Measurements from ENCODE around the gene TPRN.

TPRN gene

DNA sequence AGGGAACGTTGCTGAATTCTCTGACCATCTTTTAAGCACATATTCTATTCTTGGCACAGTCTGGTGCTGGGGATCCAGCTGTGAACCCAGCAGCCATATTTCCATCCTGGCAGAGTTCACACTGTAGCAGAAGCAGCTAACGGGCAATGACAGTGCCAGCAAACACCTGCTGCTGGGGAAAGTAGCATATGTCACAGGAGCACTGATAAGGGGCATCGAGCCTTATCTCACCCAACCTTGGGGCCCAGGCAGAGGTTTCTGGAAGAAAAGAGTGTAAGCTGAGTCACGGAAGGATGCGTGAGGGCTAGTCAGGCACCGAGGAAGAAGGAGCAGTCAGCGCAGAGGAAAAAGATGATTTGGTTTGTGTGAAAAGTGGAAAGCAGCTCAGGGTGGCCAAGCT lies 6.1 kb upstream of the TPRN start:
- no peak for DNase-seq

DNA sequence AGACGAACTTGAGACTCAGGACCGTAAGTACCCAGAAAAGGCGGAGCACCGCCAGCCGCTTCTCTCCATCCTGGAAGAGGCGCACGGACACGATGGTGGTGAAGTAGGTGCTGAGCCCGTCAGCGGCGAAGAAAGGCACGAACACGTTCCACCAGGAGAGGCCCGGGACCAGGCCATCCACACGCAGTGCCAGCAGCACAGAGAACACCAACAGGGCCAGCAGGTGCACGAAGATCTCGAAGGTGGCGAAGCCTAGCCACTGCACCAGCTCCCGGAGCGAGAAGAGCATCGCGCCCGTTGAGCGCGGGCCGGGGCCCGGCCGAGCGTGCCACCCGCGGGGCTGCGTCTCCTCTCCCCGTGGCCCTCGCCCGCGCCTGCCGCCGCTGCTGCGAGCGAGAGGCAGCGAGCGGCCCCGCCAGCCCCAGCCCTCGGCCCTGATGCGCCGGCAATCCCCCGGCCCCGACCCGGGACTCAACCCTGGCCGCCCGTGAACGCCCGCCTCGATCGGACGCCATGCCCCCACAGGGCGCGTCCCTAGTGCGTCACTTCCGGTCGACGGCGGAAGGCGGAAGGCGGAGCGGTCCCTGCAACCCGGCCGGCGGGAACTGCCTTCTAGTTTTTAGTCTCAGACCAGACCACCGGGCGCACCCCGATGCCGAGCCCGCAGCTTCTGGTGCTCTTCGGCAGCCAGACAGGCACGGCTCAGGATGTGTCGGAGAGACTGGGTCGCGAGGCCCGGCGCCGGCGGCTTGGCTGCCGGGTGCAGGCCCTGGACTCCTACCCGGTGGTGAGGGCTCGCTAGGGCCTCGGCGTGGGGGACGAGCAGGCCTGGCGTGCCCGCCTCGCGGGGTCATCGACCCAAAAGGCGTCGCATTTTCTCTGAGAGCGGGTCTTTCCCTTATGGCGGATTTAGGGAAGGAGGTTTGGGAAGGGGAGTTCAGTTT lies 4.9 kb upstream of the TPRN start, which contains the start of the genes NDOR1 and TMEM203:
Gene NDOR1 (plus strand): TSS at position 575 of the 944 bp plus-strand sequence. CDS start 78 bp downstream, at position 653.
Gene TMEM203 (minus strand): TSS at position 523 of the 944 bp plus-strand sequence. CDS start 234 bp downstream, at position 289.
- peak; percentile 89 for DNase-seq

DNA sequence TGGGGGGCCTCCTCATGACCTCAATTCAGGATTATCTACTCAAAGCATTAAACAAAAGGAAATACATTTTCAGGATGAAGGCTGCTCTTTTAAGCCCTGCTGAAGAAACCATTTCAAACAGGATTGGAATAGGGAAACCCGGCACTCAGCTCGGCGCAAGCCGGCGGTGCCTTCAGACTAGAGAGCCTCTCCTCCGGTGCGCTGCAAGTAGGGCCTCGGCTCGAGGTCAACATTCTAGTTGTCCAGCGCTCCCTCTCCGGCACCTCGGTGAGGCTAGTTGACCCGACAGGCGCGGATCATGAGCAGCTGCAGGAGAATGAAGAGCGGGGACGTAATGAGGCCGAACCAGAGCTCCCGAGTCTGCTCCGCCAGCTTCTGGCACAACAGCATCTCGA lies 4.2 kb upstream of the TPRN start:
- no peak for DNase-seq

DNA sequence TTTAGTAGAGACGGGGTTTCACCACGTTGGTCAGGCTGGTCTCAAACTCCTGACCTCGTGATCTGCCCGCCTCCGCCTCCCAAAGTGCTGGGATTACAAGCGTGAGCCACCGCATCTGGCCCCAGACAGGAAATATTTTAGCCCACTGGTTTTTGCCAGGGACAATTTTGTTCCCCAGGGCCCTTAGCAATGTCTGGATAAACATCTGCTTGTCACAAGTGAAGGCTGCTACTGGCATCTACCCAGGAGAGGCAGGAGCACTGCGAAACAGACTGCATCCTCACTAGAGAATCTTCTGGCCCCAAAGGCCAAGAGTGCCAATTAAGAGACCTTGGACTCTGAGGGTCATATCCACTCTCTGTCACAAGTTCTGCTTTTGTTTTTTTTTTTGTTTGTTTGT lies 2.4 kb upstream of the TPRN start:
- DNase-seq: no peak

DNA sequence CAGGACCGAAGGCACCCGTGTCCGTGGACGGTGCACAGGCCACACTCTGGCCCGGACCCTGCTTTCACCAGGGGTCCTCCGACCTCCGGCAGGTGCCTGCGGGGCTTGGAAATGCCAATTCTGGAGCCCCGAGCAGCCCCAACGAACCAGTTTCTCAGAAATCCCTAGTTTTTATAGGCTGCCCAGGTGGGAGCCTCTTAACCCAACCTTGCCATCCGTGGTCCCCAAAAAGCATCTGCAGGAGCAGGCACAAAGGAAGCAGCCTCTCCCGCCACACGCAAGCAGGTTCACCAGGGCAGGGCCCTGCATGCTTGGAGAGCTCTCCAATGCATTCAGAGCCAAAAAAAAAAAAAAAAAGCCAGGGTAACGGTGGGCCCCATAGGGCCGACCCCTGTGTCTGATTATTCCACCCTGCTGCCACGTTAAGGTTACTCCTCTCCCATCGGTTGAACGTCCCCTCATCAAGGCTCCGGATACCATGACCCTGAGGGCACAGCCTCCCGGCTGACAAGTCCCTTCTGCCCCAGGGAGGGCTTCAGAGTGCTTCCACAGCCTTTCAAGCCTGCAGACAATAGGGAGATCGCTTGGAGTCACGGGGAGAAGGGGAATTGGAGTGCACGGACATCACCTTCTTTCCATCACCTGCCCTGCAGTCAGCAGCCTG lies 796 bp upstream of the TPRN start:
- DNase-seq: no peak

DNA sequence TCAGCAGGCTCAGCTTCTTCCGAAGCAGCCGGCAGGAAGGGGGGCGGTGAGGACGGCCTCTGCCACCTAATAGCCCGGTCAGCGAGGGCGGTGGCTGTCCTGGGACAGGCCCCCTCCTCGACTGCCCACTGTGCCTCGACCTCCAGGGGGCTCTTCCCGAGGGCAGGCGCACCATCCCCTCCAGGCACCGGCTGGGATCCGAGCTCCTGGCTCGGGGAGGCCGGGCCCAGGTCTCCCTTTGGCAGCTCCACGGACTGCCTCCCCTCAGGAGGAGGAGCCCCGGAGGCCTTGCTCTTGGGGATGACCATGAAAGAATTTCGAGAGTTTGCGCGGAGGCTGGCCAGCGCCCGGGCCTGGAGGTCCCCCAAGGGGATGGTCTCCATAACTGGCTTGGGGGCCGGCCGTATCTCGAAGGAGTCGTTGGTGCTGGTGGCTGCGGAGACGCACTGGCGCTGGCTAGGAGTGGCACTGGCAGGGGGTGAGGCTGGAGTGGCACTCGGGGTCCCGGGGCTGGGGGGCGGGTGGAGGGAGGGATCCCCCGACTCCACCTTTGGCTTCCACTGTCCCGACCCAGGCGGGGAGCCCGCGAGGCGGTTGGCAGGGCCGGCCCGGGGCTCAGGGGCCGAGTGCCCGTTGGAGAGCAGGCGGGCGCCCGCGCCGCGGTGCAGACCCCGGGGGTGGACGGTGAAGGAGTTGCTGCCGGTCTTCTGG lies 975 bp downstream of the TPRN start:
- no peak for DNase-seq

DNA sequence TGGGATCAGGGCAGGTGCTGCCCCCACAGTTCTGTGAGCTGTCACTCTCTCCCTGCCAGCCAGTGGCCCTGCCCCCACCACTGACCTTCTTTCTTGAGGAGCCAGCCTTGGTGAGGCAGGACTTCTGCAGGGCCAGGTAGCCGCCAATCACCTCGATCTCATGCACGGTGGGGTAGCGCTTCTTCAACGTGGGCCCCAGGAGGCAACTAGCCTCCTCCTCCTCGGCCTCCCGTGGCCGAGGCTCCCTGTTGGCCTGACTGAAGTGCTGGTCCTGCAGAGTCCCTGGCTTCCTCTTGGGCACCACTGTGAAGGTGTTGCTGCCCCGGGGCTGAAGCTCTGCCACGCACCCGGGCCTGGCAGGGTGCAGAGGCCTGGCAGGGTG lies 1.6 kb downstream of the TPRN start:
- DNase-seq: no peak

DNA sequence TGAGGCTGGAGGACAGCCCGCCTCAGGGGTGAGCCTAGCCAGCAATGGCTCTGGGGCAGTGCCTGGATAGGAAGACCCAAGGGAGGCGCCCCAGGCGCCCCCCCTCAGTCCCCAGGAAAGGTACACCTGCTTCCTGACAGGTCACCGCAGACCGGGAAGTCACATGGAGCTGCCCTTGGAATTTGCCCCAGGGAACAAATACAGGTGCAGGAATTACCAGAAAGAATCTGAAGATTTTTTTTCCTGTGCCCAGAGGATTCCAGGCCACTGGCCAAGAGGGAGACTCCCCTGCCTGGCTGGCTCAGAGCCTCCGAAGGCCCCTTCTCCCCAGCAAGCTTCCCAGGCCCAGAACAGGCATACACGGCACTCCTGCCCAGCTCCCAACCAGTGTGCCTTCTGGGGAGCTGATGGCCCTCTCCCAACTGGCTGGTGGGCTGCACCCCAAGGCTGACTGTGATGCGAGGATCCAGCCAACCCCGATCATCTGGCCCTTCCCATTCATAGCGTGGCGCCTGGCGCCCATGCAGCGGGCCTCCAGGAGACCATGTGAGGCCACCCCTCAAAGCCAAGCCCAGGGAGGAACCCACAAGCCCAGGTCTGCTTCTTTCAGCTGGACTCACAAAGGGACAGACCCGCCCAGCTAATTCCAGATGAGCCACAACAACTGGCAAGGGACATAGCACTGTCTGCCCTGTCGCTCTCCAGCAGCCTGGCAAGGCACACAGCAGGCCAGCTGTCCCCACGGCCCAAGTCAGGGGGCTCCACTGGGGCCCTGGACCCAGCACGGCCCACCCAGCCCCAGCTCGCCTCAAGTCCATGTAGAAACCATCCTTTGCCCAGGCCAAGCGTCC lies 2.3 kb downstream of the TPRN start:
- no peak for DNase-seq

DNA sequence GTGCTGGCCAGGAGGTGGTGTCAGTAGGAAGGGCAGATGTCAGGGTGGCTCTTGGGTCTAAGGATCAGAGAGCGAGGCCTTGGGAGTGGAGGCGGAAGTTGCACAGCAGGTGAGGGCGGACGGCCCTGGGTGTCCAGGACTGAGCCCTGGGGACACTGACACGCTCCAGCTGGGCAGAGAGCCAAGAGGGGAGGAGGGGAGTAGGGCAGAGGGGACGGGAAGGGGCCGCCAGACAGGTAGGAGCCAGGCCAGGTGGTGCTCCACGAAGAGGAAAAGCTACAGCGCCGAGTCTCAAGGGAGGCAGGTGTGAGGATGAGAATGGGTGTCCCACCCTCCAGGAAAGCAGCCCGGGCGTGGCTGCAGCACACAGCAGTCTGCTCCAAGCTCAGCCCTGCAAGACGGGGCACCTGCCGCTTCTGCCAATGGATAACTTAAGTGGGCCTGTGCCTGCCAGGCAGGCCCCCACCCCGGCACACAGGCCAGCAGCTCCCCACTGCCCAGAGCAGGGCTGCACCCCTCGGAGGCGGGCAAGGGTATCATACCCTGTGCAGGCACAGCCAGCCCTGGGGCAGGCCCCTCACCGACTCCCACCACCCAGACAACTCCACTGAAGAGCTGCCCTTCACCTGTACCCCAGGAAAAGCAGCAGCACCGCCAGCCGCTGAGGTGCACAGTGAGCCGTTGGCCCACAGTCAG lies 4.9 kb downstream of the TPRN start:
- peak; percentile 100 for DNase-seq

DNA sequence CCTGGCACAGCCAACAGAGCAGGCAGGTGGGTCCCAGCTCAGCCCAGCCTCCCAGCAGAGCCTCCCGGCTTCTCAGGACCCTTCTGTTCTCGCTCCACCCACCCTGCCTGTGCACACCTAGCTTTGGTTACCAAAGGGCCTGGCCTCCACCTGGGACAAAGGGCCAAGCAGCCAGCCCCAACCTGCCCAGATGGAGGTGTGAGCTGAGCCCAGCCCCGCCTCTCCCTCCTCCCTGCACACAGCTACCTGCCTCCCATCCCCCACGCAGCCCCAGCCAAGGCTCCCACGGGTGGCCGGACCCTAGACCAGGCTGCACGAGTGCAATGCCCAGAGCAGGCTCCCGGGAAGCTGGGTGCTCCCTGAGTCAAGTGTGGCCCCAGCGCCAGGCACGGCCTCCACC lies 5.6 kb downstream of the TPRN start:
- DNase-seq: peak; percentile 89

DNA sequence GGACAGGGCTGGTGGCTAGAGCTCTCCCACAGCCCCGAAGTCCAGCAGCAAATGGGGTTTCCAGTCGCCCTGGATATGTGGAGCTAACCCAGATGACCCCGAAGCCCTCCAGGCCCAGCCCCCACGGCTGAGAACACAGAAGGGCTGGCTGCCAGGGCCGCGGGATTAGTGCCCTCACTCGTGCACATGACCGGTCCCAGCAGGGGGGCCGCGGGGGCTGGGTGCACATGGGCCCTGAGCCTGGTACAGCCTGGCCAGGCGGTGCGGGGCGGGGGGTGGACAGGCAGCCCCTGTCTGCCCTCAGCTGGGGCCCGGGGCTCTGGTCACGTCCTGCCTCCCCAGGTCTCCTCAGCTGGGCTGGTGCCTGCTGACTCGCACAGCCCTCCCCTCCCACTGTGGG lies 6.2 kb downstream of the TPRN start:
- peak; percentile 47 for DNase-seq

DNA sequence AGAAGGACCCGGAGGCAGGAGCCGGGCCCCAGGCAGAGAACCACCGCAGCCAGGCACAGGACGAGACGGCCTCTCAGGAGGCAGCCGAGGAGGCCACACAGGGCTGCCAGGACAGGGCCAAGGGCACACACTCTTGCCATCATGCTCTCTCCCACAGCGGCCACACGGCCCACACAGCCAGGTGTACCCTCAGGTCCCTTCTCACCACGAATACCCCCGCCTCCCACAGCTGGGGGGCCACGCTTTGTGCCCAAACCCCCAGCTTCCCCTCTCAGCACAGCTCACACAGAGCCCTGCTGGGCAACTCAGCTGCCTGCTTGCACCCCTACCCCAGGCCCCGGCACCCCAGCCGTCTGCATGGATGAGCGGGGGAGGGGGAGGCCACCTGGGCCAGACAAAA lies 6.8 kb downstream of the TPRN start:
- DNase-seq: peak; percentile 51

DNA sequence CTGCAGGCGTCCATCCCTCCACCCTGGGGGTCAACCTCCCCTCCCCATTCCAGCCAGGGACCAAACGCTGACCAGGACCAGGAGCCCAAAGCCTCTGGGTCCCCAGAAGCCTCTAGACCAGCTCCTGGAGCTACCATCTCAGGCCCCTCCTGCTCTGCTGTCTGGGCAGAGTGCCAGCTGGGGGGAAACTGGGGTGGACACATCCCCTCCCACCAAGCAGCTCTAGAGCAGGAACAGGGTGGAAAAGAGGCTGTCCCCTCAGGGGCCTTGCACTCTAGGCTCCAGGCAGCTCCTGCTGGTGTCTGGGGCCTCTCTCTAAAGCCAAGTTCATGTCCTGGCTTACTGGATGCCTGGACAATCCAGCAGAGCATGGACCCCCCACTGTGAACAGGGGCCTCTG lies 7.7 kb downstream of the TPRN start:
- no peak for DNase-seq

DNA sequence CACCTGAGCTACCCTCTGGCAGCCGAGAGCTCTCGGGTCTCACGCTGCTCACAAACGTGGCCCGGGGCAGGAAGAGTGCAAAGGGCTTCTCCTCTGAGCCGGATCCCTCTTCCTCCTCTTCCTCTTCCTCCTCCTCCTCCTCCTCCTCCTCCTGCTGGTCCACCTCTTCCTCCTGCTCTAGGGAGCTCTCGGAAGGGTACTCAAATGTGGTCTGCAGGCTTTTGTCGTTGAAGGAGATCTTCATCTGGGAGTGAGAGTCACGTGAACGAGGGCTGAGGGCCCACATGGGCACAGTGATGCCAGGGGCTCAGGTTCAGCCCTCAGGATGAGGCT lies 8.1 kb downstream of the TPRN start:
- no peak for DNase-seq

DNA sequence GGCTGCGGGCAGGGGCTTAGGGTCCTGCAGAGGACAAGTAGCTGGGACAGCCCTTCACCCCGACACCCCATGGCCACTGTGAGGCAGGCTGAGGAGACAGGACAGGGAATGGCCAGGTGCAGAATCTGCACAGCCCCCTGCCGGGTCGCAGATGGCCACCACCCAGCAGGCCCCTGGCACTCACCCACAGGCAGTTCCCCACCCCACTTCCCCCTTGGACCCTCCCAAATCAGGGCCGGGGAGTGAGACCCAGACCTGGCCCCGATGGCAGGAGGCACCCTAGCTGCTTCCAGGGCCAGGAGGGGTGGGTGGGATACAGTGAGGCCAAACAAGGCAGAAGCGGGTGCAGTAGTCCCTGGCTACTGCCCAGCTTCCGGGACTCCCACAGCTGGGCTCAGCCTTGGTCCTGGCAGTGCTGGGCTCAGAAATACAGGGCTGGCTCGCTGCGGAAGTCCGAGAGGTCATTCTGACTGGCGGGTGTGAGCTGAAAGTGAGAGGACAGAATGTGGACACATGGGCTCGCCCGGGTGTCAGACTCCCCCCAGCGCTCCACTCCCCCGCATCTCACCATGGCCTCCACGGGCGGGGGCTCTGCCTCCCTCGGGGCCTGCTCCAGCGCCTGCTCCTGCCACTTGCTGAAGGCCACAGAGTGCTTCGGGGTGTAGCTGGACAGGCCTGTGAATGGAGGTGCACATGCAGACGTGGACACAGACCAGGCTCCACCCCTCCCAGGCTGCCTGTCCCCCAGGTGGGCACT lies 8.7 kb downstream of the TPRN start:
- no peak for DNase-seq

DNA sequence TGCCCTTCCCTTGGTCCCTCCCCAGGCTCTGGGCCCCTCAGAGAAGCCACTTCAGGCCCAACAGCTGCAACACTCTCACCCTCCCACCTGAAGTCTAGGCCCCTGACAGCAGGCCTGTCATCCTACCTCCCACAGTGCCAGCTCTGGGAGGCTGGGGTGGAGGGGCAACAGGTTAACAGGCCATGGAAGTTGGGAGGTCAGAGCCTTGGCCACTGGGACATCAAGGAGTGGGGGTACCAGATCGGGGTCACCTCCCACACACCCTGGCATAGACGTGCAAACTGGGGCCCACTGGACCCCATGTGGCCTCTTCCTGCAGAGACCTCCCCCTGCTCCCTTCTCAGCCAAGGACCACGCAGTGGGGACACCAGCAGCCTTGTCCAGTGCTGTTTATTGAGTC lies 9.3 kb downstream of the TPRN start:
- DNase-seq: no peak

DNA sequence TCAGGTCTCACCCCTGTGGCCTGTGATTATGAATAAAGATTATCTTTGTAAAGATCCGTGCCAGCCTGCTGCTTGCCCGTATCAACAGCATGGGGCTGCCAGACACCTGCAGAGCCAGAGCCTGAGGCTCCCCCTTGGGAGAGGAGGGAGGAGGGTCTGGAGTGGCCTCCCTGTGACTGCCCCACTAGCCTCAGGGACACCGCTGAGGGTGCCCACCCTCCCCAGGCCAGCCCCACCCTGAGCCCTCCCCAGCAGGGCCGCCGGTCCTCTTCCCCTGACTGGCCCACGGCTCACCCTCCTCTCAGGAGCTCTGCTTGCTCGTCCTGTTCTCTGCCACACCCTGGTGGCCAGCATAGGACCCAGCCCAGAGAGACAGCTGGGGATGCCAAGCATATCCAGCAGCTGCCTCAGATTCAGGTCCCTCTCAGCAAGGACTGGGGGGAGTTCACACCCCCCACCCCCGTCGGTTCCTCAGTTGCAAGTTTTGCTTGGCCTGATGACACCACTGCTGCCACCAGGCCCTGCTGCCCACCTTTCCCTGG lies 10.2 kb downstream of the TPRN start:
- no peak for DNase-seq

DNA sequence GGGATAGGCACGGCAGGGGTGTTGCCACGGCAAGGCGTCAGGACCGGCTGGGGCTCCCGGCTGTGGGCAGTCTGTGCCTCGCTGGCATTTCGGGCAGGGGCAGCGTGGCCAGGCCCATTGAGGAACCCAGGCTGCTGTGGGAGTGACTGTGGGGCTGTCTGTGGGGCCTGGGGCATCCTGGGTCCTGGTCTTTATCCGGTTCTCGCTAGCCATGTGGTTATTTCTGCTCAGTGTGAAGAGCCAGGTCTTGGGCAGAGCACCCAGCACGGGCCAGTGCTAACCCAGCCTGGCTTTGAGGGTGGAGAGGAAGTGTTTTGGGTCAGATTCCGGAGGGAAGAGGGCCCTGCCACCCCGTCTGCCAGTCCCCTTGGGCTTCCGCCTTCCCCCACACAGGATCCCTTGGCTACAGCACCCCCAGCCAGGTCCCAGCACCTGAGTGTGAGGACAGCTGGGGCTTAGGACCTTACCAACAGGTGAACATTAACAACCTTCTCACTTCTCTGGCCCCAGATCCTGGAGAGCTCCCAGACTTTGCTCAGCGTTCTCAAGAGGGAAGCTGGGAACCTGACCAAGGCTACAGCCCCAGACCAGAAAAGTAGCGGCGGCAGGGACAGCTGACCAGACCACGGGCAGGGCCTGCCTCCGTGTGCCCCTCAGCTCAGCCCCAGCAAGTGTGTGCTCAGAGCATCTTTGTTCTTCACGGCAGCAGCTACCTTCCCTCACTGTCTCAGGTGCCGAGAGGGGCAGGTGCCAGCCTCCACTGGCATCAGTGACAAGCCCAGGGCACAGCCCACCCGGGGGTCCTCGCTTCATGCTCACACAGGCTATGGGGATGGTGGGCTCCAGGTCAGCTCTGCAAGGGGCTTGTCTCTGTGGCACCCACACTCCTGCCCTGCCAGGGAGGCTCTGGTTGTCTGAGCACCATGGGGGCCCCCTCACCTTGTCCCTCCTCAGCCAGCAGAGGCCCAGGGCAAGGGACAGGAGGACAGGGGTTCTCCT lies 10.9 kb downstream of the TPRN start:
- no peak for DNase-seq

DNA sequence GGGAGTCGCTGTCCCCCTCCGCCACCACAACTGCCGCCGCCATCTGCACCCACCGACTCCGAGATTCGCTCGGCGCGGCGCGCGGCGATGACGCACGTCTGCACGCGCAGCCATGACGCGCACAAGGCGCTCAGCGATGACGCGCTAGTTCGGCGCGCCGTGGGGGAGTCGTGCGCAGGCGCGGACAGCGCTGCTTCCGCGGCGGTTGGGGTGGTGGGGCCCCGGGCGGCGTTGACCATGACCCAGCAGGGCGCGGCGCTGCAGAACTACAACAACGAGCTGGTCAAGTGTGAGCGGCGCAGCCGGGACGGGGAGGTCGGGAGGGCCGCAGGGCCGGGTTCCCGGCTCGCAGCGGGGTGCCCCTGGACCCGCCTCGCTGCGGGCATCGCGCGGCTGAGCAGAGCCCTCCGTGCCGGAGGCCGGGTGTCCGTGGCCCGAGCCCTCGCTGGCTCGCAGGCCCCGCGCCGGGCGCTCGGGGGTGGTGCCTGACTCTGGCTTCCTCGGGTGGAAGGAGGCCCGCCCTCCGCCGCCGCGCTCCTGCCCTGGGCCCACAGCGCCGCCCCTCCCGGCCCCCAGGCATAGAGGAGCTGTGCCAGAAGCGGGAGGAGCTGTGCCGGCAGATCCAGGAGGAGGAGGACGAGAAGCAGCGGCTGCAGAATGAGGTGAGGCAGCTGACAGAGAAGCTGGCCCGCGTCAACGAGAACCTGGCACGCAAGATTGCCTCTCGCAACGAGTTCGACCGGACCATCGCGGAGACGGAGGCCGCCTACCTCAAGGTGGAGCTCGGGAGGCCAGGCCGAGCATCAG lies 11.8 kb downstream of the TPRN start, which contains the start of the genes ANAPC2 and SSNA1:
Gene ANAPC2 (minus strand): TSS at position 71 of the 807 bp plus-strand sequence. CDS start 28 bp downstream, at position 43.
Gene SSNA1 (plus strand): TSS at position 187 of the 807 bp plus-strand sequence. CDS start 51 bp downstream, at position 238.
- peak; percentile 89 for DNase-seq

Measured in NCI-H2171 treated with DMSO at 0.1 percent for 48 hours (cell line).